A172 (cell line): ENCODE measurements around the gene BRS3. TPM values are rescaled to one million over a fixed set of nuclear protein-coding genes. Genes with fewer than 3 reads are reported as not detected.

Experiments used
- DNase-seq: peaks from one replicate; pipeline ENCODE4 v3.0.0-alpha.2; 2015; ENCODE audit warnings: low spot score
- total RNA-seq: library from RNA; depleted of rRNA; stranded (reverse); fragments of >200 nt; shearing (Covaris generic); gene quantifications from 2 replicates; pipeline ENCODE4 v1.2.3, GENCODE V29; 2014; rRNA removed

Gene BRS3
- total RNA-seq, 1 experiment from 2014 or later: not detected

DNA sequence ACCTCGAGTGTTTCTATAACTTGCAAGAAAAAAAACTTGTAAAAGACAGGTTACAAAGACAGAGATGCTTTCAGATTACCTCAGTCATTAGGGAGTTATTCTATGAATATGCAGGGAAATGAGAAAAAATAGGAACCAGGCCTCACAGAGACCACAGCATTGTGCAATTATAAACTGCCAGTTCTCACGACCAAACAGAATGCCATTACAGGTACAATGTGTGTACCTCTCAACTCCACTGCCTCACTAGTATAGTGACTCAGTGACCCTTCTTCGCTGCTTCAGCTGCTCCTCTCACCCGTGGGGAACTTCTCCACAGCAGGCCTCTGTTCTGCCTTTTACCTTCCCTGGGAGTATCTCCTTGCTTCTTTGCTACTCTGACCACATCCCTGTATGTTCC lies 7.3 kb downstream of the BRS3 start:
- DNase-seq: no peak

DNA sequence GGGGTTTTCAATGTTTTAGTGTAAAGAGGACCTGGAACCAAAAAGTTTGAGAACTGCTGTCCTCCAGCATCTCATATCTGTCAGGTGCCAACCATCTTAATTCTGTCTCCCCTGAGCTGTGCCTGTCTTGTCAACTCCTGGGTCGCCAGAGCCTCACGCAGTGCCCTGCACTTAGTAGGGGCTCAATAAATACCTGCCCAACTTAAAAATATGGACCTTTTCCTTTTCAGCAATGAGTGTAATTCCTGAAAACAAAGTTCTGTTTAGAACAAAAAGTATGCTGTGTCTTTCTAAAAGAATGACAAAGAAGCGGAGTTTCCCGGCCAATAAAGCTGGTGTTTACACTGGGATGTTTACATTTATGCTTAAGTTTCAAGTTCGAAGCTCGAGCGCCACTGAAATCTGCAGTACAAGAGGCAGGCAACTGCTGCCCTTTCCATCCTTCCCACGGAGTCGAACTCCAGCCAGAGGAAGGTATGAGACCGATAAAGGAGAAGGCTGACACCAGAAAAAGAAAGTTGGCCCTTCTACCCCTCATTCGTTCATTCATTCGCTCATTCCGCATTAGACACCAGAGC lies 8.5 kb downstream of the BRS3 start:
- no peak for DNase-seq

DNA sequence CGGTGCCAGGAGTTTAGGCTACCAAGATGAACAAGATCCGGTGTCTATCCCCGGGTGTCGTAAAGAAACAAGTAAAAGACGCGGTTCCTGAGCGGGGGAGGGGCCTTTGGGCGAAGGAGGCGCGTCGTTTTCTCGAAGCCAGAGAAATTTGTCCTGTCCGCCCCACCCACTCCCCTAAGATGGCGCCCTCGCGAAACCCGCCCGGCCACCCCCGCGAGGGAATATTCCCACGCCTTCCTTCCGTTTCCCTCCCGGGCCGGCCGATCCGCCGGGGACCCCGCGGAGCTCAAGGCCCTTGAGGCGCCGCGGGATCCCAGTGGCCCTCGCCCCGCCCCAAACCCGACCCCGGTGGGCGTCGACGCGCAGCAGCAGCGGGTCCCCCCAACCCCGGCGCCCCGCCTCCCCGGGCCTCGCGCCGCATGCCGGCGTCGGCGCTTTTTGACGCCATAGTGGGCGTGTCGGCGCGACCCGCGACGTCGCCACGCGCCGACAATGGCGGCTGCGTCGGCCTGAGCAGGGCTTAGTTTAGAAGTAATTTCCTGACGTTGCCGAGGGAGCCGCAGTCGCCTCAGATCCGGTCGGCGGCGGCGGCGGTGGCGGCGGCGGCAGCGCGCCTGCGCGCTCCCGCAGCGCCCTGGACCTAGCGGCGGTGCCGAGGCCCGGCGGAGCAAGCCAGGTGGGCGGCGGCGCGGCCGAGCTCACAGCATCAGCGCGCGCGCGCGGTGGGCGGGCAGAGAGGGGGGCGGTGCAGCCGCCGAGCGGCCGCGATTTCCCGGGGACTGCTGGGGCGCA lies 9.2 kb downstream of the BRS3 start:
- DNase-seq: peak; percentile 59

DNA sequence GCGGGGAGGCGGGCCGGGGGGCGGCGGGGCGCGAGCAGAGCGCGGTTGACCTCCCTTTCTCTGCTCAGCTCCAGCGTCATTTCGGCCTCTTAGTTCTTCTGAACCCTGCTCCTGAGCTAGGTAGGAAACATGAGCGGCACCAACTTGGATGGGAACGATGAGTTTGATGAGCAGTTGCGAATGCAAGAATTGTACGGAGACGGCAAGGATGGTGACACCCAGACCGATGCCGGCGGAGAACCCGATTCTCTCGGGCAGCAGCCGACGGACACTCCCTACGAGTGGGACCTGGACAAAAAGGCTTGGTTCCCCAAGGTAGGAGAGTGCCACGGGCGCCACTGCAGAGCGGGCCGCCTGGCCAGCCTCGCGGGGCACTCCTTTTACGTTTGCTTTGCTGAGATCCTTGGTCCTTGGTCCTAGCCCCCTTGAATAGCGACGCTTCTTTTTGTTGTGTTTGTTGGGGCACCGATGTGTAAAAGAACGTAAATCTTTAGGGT lies 9.9 kb downstream of the BRS3 start, which contains the start of gene HTATSF1:
Gene HTATSF1, plus strand, starts transcription at position 37 of the 497 bp plus-strand sequence. Its CDS starts 93 bp downstream, at position 130.
- DNase-seq: no peak

DNA sequence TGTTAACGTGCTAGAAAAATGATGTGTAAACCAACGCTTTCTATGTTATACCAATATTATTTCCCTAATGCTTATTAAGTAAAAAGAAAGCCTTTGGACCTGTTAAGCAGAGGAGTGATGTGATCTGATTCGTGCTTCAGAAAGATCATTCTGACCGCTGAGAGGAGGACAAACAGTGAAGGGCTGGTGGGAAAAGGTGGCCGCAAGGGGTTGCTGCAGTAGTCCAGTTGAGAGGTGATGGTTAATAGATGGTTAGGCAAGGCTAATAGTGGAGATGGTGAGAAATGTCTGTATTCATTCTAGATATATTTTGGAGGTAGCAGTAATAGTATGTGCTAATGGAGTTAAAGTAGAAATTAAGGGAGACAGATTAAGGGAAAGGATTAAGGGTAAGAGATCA lies 31.3 kb downstream of the BRS3 start:
- no peak for DNase-seq

DNA sequence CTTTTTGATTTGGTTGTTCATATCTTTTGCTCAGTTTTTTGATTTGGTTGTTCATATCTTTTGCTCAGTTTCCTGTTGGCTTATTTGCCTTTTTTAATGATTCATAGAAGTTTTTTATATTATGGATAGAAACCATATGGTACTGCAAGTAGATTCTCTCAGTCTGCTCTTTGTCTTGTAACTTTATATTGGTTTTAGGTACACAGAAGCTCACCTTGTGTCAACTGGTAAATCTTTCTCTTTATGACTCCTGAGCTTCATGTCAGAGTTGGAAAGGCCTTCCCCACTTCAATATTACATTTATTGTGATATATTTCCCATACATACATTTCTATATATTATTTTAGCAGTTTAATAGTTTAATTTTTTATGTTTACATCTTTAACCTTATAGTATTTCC lies 36.0 kb downstream of the BRS3 start:
- DNase-seq: no peak

DNA sequence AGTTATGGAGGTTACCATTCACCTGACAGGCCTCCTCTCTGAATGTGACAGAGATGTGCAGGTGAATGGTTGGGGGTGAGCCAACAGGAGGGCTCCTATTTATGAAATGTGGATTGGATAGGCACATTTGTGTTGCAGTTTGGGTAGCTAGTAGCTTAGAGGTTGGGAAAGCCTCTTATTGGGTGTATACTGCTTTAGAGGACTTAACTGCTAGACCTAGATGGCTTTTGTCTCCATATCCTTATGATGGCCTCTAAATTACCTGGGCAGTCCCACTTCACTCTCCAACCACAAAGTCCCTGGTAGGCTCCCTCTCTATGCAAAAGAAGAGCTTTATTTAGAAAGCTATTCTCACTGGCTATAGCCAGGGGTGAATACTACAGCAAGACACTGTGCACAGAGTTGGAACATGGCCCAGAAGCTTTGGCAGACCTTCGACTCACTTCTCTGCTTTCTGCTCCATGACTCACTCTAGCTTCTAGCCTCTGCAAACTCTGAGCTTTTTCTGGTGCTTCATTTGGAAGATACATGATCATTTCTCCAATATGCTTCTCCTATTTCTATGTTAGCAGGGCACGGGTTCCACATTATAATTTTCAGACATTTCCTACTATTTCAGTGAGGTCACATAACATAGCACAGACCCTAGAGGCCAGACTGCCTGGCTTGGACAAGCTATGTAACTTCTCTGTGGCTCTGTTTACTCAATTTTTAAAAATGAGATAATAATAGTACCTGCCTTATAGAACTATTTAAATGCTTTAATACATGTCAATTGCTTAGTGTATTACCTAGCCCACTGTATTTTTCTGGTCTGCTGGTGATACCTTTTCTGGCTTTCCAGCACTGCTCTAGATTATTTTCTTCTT lies 38.2 kb downstream of the BRS3 start:
- peak; percentile 51 for DNase-seq

DNA sequence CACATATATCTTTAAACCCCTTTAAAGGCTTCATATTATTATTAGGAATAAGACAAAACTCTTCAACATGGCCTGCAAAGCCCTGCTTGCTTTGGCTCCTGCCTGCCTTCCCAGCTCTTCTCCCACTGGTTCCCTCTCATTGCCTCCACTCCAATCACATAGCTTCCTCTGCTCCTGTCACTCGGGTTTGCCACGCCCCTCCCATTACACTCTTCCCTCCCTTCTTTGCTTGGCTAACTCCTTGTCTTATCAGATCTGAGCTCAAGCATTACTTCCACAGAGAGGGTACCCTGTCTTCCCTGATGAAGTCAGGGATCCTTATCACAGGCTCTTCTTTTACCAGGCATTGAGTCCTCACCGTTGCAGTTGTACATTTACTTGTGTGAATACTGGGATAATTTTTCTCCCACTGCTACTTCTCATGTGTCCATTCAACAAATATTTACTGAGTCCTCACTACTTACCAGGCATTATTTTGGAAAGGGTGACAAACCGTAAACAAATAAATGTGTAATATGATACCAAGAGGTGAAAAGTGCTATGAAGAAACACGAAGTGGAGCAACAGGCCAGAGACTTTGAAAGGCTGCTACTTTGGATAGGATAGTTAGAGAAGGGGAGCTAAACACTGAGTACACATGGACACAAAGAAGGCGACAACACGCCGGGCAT lies 41.0 kb downstream of the BRS3 start:
- no peak for DNase-seq

DNA sequence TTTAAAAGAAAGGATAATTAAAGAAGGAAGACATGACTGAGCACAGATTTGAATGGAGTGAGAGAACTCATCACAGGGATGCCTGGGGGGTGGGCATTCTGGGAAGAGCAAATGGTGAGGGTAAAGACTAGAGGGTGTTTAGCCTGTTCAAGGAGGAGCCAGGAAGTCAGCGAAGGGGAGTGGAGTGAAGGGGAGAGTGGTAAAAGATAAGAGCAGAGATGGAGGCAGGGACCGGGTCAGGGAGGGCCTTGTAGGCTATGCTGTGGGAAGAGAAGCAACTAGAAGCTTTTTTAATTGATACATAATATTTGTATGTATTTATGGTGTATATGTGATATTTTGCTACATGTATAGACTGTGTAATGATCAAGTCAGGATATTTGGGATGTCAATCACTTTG lies 42.0 kb downstream of the BRS3 start:
- no peak for DNase-seq

DNA sequence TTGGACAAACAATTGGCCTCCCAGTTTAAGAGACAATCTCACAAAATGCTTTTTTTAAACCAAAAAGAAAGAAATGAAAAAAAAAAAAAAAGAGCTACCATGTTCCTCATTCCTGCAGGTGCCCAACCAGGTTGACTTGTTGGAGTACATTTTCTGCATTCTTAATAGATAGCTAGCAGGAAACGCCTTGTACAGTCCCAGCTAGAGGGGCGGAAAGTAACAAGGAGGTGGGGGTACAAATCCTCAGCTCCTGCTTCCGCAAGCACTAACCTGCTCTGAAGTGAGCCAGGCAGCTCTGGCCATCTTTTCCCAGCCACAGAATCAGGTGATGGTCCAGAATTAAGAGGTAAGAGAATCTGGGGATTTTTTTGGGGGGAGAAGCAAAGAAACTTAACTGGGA lies 44.2 kb downstream of the BRS3 start, which contains the start of gene VGLL1:
Gene VGLL1, plus strand, starts transcription at position 265 of the 400 bp plus-strand sequence. CDS start 3,806 bp downstream, outside the sequence.
- DNase-seq: no peak

DNA sequence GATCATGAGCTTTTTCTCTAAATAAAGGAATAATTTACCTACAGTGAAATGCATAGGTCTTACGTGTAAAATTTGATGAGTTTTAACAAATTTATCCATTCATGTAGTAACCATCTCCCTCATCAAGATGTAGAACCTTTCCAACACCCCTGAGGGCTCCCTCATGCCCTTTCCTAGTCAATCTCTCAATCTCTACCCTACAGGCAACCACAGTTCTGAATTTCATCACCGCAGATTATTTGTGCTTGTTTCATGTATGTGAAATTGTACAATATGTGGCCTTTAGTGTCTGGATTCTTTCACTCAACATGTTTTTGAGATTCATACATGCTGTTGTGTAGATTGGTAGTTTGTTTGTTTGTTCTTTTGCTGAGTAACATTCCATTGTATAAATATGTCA lies 46.4 kb downstream of the BRS3 start:
- no peak for DNase-seq

DNA sequence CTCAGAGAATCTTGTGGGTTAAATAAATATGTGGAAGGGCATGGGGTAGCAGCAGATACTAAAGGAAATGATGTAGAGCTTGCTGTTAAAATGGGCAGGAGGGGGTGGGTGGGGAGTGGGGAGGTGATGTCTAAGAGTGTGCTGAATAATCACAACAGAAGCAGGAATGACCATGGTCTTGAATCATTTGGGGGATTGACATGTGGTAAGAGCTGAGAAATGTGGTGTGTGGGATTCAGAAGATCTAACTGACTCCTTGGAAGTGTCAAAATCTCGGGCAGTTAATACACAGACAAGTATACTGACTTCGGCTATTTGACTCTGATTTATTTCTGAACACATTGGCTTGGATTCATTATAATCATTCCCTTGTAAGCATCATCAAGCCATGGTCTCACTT lies 51.1 kb downstream of the BRS3 start:
- DNase-seq: no peak

DNA sequence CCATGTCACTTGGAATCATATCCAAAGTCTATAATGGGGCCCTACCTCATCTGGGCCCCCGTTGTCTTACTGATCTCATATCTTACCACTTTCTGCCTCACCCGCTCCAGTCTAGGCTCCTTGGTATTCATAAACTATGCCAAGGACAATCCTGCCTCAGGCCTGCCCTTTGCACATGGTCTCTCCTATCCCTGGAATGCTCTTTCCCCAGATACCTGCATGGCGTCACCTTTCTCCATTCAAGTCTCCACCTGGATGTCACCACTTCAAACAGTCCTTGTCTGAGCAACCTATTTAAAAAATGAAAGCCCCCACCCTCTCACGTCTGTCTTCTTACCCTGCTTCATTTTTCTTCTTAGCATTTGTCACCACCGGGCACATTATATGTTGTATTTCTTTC lies 52.5 kb downstream of the BRS3 start:
- DNase-seq: no peak

DNA sequence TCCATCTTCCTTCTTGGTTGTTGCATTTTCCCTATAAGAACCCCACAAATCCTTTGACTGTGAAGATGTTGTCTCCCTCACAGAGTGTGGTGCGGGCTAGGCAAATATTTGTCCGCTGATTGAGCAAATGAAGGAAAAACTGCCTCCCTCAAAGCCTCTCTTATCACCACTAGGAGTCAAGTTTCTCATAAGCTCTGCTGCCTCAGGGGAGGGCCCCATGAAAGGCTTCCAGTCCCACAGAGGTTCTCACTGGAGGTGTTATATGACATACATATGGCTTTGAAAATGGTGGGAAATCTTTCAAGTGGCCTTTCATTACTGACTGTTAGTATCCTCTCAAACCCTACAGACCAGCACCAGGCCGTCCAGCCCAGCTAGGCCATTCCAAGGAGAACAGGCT lies 53.5 kb downstream of the BRS3 start:
- no peak for DNase-seq

DNA sequence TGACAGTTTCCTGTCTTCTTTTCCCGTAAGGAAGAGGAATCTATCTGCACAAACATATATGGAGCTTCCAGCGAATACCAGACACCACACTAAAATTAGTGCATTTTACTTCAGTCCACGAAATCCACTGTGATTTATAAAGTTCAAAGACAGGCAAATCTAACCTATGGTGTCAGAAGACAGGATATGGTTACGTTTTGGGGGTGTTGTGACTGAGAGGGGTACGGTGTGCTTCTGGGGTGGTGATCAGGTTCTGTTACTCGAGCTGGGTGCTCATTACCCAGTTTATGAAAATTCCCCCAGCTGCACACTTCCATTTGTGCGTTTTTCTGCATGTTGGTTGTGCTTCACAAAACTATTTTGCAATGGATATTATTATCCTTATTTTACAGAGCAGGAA lies 54.5 kb downstream of the BRS3 start:
- no peak for DNase-seq

Other genes with a start within 250 kb of the BRS3 start
- 7.9 and 8.6 TPM in 2 replicates for gene MAP7D3, start 236.5 kb upstream of the BRS3 start, total RNA-seq
- gene ADGRG4, start 187.0 kb upstream of the BRS3 start, total RNA-seq: not detected in 2 replicates
- 48.0 and 63.0 TPM in 2 replicates for gene HTATSF1, start 9.6 kb downstream of the BRS3 start, total RNA-seq
- not detected in 2 replicates for gene VGLL1, start 44.3 kb downstream of the BRS3 start, total RNA-seq
- gene CD40LG, start 160.2 kb downstream of the BRS3 start, total RNA-seq: not detected in 2 replicates